CD1c-positive myeloid dendritic cell (primary cell): Measurements from ENCODE around the gene ARHGEF19.

Experiments
- DNase-seq: peaks from one replicate; pipeline ENCODE4 v3.0.0-alpha.2; 2016; ENCODE audit errors: extremely low spot score

Gene ARHGEF19

DNA sequence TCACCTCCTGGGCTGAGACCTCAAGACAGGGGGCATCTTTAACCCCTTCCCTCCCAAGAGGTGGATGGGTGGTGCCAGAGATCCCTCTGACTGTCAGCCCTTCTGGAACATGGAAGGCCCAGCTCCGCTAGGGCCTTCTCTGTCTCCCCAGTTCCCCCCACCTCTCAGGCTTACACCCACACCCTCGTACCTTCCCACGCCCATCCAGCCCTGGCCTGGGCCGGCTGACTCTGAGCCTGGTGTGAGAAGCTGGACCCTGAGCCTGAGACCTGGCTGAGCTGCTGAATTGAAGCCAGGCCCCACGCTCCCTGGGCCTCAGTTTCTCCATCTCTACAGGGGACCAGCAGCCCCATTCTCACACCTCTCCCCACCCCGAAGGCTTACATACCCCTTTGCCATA, 61.9 kb downstream of the ARHGEF19 start:
- DNase-seq = no peak

DNA sequence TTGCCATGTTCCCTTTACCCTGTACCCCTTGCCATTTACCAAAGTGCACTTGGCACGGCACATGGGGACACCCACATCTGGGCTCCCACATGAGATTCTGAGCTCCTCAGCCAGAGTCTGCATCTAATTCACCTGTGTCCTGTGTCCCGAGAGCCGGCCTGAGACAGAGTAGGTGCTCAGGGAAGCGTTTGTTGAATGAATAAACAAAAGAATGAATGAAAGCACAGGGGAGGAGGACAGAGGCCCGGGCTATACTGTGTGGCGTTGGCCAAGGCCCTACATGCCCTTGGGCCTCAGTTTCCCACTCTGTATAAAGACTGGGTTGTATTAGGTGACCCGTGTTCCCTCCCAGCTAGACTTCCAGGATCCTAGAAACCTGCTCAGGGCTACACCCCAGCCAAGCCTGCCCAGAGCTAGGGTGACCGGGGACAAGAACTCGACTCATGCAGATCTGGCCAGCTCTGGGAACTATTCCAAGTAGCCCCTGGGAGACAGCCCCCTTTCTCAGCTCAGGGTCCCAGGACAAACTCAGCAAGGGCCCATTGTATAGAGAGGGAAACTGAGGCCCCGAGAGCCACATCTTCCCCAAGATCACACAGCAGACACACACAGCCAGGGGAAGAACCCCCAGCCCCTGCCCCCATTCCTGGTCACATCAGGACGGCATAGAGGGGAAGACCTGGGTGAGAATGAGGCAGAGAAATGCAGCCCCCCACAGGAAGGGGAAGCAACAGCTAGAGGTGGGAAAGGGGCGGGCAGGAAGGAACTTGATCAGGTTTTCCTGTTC, 62.6 kb downstream of the ARHGEF19 start:
- DNase-seq = no peak

DNA sequence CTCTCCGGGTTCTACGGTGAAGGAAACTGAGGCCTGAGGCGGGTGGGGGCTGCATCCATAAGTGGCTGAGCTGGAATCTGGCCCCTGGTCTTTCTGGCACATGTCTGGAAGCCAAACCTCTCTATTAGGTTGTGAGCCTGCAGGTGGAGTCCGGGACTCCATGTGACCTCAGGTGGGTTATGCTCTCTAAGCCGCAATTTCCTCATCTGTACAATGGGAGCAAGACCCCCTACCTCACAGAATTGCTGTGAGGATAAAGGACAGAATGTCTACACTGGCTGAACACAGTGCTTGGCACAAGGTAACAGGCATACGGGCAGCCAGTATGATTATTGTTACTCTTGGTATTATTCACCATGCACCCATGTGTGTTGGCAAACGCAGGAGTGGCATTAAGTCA, 63.3 kb downstream of the ARHGEF19 start:
- no peak for DNase-seq

GRCh38 chr1:16148329-16149092, 63.9 kb downstream of the ARHGEF19 start:
- DNase-seq = no peak
